ENCODE results near the gene RRAS. TPM values are rescaled to one million over a fixed set of nuclear protein-coding genes. Genes with fewer than 3 reads are reported as not detected.

The RRAS gene
- 10 to 100 TPM; 12.9 to 28.8 (median 18.6) TPM for total RNA-seq

- H3K9me3 ChIP-seq: no peaks in the 10 kb centered on the region
- WGBS: 1% methylated on average over 49 of the region's 51 CpGs
- no peaks in the 10 kb centered on the region for H3K27me3 ChIP-seq
- H3K27ac ChIP-seq: peak within 1 kb of the TSS; percentile 98
- DNase-seq (ENCODE audit: low spot score in 2 of 2): peak; percentile 100
- peak within 1 kb of the TSS; percentile 73 for H3K4me3 ChIP-seq
- H3K4me1 ChIP-seq: peaks cover 78% of the 10 kb centered on the region
- peak in 1 of 2 donors; percentile 89 for TF ChIP-seq POLR2A (IDR thresholded peaks at IDR 0.05)
- peak; percentile 45 for TF ChIP-seq EP300 (IDR thresholded peaks at IDR 0.05)
- TF ChIP-seq CTCF (IDR thresholded peaks at IDR 0.05): no peak
- peak; percentile 10 to 85 (median 76) for TF ChIP-seq POLR2AphosphoS5 (IDR thresholded peaks at IDR 0.05)
- peaks cover 7% of the 10 kb centered on the region for H3K36me3 ChIP-seq
Measured at GRCh38 chr19:49640113-49640898, at the start of gene RRAS. TSS of gene RRAS (minus strand) at chr19:49640143. CDS start at chr19:49640098, 45 bp downstream.

GRCh38 chr19:49689133-49690078 is 49.5 kb upstream of the RRAS start, which contains the start of gene ADM5:
TSS of gene ADM5 (plus strand) at chr19:49689594. CDS start at chr19:49689838, 244 bp downstream.
- no peaks in the 10 kb centered on the region for H3K27me3 ChIP-seq
- H3K27ac ChIP-seq: peak within 1 kb of the TSS; percentile 49
- peaks cover 28% of the 10 kb centered on the region for H3K36me3 ChIP-seq
- H3K4me1 ChIP-seq: peaks cover 27% of the 10 kb centered on the region
- TF ChIP-seq EP300 (IDR thresholded peaks at IDR 0.05) (no peak), POLR2A (IDR thresholded peaks at IDR 0.05) (no peak), POLR2AphosphoS5 (IDR thresholded peaks at IDR 0.05) (no peak), CTCF (IDR thresholded peaks at IDR 0.05) (peak in 1 of 2 donors; percentile 68)
- H3K9me3 ChIP-seq: no peaks in the 10 kb centered on the region
- H3K4me3 ChIP-seq: peak within 1 kb of the TSS; percentile 57
- DNase-seq (ENCODE audit: low spot score in 2 of 2): peak in 1 of 2 donors; percentile 83
- WGBS: 20% methylated on average over 25 of the region's 54 CpGs

- 79% methylated on average over 10 of the region's 12 CpGs for WGBS
- peak in 1 of 2 donors; percentile 76 for DNase-seq (ENCODE audit: low spot score in 2 of 2)
- H3K27me3 ChIP-seq: no peaks in the 10 kb centered on the region
- peak overlapping the region; percentile 31 for H3K27ac ChIP-seq
- TF ChIP-seq EP300 (IDR thresholded peaks at IDR 0.05) (no peak), CTCF (IDR thresholded peaks at IDR 0.05) (no peak), POLR2AphosphoS5 (IDR thresholded peaks at IDR 0.05) (no peak), POLR2A (IDR thresholded peaks at IDR 0.05) (no peak)
- H3K36me3 ChIP-seq: peaks cover 35% of the 10 kb centered on the region
- H3K9me3 ChIP-seq: no peaks in the 10 kb centered on the region
- H3K4me3 ChIP-seq: peak overlapping the region; percentile 57
- H3K4me1 ChIP-seq: peaks cover 27% of the 10 kb centered on the region
Measured at GRCh38 chr19:49688531-49689132, 48.7 kb upstream of the RRAS start.

GRCh38 chr19:49687566-49688316 is 47.8 kb upstream of the RRAS start:
- H3K36me3 ChIP-seq: peaks cover 44% of the 10 kb centered on the region
- H3K4me1 ChIP-seq: peaks cover 27% of the 10 kb centered on the region
- TF ChIP-seq EP300 (IDR thresholded peaks at IDR 0.05): no peak
- no peak for TF ChIP-seq POLR2A (IDR thresholded peaks at IDR 0.05)
- TF ChIP-seq POLR2AphosphoS5 (IDR thresholded peaks at IDR 0.05): no peak
- TF ChIP-seq CTCF (IDR thresholded peaks at IDR 0.05): no peak
- H3K9me3 ChIP-seq: no peaks in the 10 kb centered on the region
- peak overlapping the region; percentile 31 for H3K27ac ChIP-seq
- no peaks in the 10 kb centered on the region for H3K27me3 ChIP-seq
- 70% methylated on average over 23 of the region's 26 CpGs for WGBS
- peak overlapping the region; percentile 7 for H3K4me3 ChIP-seq
- DNase-seq (ENCODE audit: low spot score in 2 of 2): peak in 1 of 2 donors; percentile 72

Data from suprapubic skin (tissue), 4 donors.